Measurements from ENCODE around the gene CLEC5A.

- TF ChIP-seq, protein P1, sequence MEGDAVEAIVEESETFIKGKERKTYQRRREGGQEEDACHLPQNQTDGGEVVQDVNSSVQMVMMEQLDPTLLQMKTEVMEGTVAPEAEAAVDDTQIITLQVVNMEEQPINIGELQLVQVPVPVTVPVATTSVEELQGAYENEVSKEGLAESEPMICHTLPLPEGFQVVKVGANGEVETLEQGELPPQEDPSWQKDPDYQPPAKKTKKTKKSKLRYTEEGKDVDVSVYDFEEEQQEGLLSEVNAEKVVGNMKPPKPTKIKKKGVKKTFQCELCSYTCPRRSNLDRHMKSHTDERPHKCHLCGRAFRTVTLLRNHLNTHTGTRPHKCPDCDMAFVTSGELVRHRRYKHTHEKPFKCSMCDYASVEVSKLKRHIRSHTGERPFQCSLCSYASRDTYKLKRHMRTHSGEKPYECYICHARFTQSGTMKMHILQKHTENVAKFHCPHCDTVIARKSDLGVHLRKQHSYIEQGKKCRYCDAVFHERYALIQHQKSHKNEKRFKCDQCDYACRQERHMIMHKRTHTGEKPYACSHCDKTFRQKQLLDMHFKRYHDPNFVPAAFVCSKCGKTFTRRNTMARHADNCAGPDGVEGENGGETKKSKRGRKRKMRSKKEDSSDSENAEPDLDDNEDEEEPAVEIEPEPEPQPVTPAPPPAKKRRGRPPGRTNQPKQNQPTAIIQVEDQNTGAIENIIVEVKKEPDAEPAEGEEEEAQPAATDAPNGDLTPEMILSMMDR (IDR thresholded peaks at IDR 0.05; ENCODE audit: poor library complexity) = no peak
- TF ChIP-seq EZH2 (IDR thresholded peaks at IDR 0.05; ENCODE audit: borderline replicate concordance) (no peak), EZH2phosphoT487 (IDR thresholded peaks at IDR 0.05; ENCODE audit: low read depth, severe bottlenecking, unreplicated experiment) (no peak)
Observed at GRCh38 chr7:141889321-141889720, 57.5 kb downstream of the CLEC5A start.
